Astrocyte (in vitro differentiated cells and primary cell): ENCODE measurements around the gene ARHGAP25. TPM values are rescaled to one million over a fixed set of nuclear protein-coding genes. Genes with fewer than 3 reads are reported as not detected.

ENCODE experiments used
- DNase-seq: peaks from one replicate; pipeline ENCODE4 v3.0.0-alpha.2; 2010; ENCODE audit warnings: low read depth
- FAIRE-seq: peaks from 2 replicates; lab custom pipeline; 2011; peaks lifted over from hg19 to GRCh38; lab: Jason Lieb, UNC
- H2AFZ ChIP-seq: 2 replicates; pipeline ENCODE4 v1.6.0; 2012; ENCODE audit warnings: low read depth, low read length, inconsistent platforms
- H3K27ac ChIP-seq: 2 replicates; pipeline ENCODE4 v1.5.1; 2011; ENCODE audit warnings: low read depth, low read length, inconsistent platforms
- H3K27me3 ChIP-seq: 2 replicates; pipeline ENCODE4 v1.6.0; 2011; ENCODE audit warnings: low read length, inconsistent platforms; ENCODE audit not compliant: insufficient read depth
- H3K36me3 ChIP-seq: 2 replicates; pipeline ENCODE4 v1.5.1; 2011; ENCODE audit warnings: low read length, inconsistent platforms; ENCODE audit not compliant: insufficient read depth
- H3K4me1 ChIP-seq: 2 replicates; pipeline ENCODE4 v1.5.1; 2011; ENCODE audit warnings: low read length, inconsistent platforms; ENCODE audit not compliant: insufficient read depth
- H3K4me2 ChIP-seq: 2 replicates; pipeline ENCODE4 v1.6.0; 2012; ENCODE audit warnings: low read length, inconsistent platforms
- H3K4me3 ChIP-seq: 2 replicates; pipeline ENCODE4 v1.5.1; 2011; ENCODE audit warnings: low read depth, mild to moderate bottlenecking, low read length, inconsistent platforms; ENCODE audit not compliant: insufficient read depth
- H3K79me2 ChIP-seq: 2 replicates; pipeline ENCODE4 v1.6.0; 2012; ENCODE audit warnings: mild to moderate bottlenecking, low read length, inconsistent platforms; ENCODE audit not compliant: insufficient read depth
- H3K9ac ChIP-seq: 2 replicates; pipeline ENCODE4 v1.6.0; 2012; ENCODE audit warnings: mild to moderate bottlenecking, low read length, inconsistent platforms
- H3K9me3 ChIP-seq: 2 replicates; pipeline ENCODE4 v1.5.1; 2012; ENCODE audit warnings: low read depth, mild to moderate bottlenecking, low read length, inconsistent platforms; ENCODE audit not compliant: insufficient read depth
- H4K20me1 ChIP-seq: 2 replicates; pipeline ENCODE4 v1.6.0; 2012; ENCODE audit warnings: low read length, inconsistent platforms; ENCODE audit not compliant: insufficient read depth
- H3K27ac Mint-ChIP-seq: one replicate; pipeline ENCODE4 v1.8.0; 2021; ENCODE audit warnings: mild to moderate bottlenecking, mixed read lengths; ENCODE audit not compliant: unreplicated experiment
- H3K27me3 Mint-ChIP-seq: one replicate; pipeline ENCODE4 v1.8.0; 2021; ENCODE audit warnings: low read depth, mixed read lengths; ENCODE audit not compliant: unreplicated experiment
- H3K36me3 Mint-ChIP-seq: one replicate; pipeline ENCODE4 v1.8.0; 2021; ENCODE audit warnings: low read depth, mixed read lengths; ENCODE audit not compliant: unreplicated experiment
- H3K4me1 Mint-ChIP-seq: one replicate; pipeline ENCODE4 v1.8.0; 2021; ENCODE audit warnings: low read depth, mixed read lengths; ENCODE audit not compliant: unreplicated experiment
- H3K4me3 Mint-ChIP-seq: one replicate; pipeline ENCODE4 v1.8.0; 2021; ENCODE audit warnings: mild to moderate bottlenecking, moderate library complexity, mixed read lengths; ENCODE audit not compliant: unreplicated experiment
- H3K9me3 Mint-ChIP-seq: one replicate; pipeline ENCODE4 v1.8.0; 2021; ENCODE audit warnings: mild to moderate bottlenecking, mixed read lengths; ENCODE audit not compliant: unreplicated experiment
- CTCF ChIP-seq: IDR thresholded peaks from 2 replicates; pipeline ENCODE4 v1.5.1; 2011; ENCODE audit warnings: low read depth, mild to moderate bottlenecking, inconsistent platforms, low read length, moderate library complexity; ENCODE audit not compliant: insufficient read depth
- EZH2 ChIP-seq: IDR thresholded peaks from 2 replicates; pipeline ENCODE4 v1.6.1; 2012; ENCODE audit warnings: mild to moderate bottlenecking, low read length, inconsistent platforms; ENCODE audit not compliant: insufficient read depth
- total RNA-seq: library from RNA; stranded (reverse); gene quantifications from 2 replicates; pipeline ENCODE4 v1.2.1, GENCODE V29; 2021

Gene ARHGAP25
- total RNA-seq, 1 donor from 2014 or later: 0.30 TPM

GRCh38 chr2:68775272-68775842, 40.7 kb downstream of the ARHGAP25 start:
- Histone ChIP-seq H4K20me1 (no peaks in the 10 kb centered on the region), H3K9ac (no peak overlapping the region), H3K36me3 (no peaks in the 10 kb centered on the region), H3K27me3 (no peaks in the 10 kb centered on the region), H2AFZ (no peak overlapping the region), H3K27ac (no peak overlapping the region), H3K79me2 (no peaks in the 10 kb centered on the region), H3K4me1 (peaks cover 14% of the 10 kb centered on the region), H3K9me3 (no peaks in the 10 kb centered on the region), H3K4me3 (no peak overlapping the region), H3K4me2 (no peak overlapping the region)
- Mint-ChIP-seq H3K36me3 (no peaks in the 10 kb centered on the region), H3K9me3 (no peaks in the 10 kb centered on the region), H3K27me3 (peaks cover 6% of the 10 kb centered on the region), H3K4me3 (no peak overlapping the region), H3K4me1 (peaks cover 8% of the 10 kb centered on the region), H3K27ac (no peak overlapping the region)
- TF ChIP-seq EZH2 (no peak), CTCF (no peak)
- FAIRE-seq (no peak), DNase-seq (no peak)

- Histone ChIP-seq H3K27ac (no peak overlapping the region), H3K4me3 (no peak overlapping the region), H2AFZ (no peak overlapping the region), H3K4me1 (peaks cover 7% of the 10 kb centered on the region), H3K79me2 (no peaks in the 10 kb centered on the region), H3K9ac (no peak overlapping the region), H3K27me3 (no peaks in the 10 kb centered on the region), H3K9me3 (no peaks in the 10 kb centered on the region), H3K36me3 (no peaks in the 10 kb centered on the region), H4K20me1 (no peaks in the 10 kb centered on the region), H3K4me2 (no peak overlapping the region)
- Mint-ChIP-seq H3K27ac (no peak overlapping the region), H3K9me3 (no peaks in the 10 kb centered on the region), H3K27me3 (peaks cover 6% of the 10 kb centered on the region), H3K4me1 (peaks cover 2% of the 10 kb centered on the region), H3K36me3 (no peaks in the 10 kb centered on the region), H3K4me3 (no peak overlapping the region)
- DNase-seq (no peak), FAIRE-seq (no peak)
- TF ChIP-seq EZH2 (no peak), CTCF (no peak)
Observed at GRCh38 chr2:68776124-68776523, 41.5 kb downstream of the ARHGAP25 start.

GRCh38 chr2:68779595-68779994, 45.0 kb downstream of the ARHGAP25 start:
- no peak overlapping the region for H3K9ac ChIP-seq
- no peaks in the 10 kb centered on the region for H3K4me1 ChIP-seq
- no peaks in the 10 kb centered on the region for H4K20me1 ChIP-seq
- H3K4me2 ChIP-seq: no peak overlapping the region
- H2AFZ ChIP-seq: no peak overlapping the region
- no peak overlapping the region for H3K27ac ChIP-seq
- Mint-ChIP-seq H3K27ac (no peak overlapping the region), H3K4me1 (no peaks in the 10 kb centered on the region), H3K27me3 (peaks cover 4% of the 10 kb centered on the region), H3K36me3 (no peaks in the 10 kb centered on the region), H3K4me3 (no peak overlapping the region), H3K9me3 (no peaks in the 10 kb centered on the region)
- no peak overlapping the region for H3K4me3 ChIP-seq
- FAIRE-seq: no peak
- no peaks in the 10 kb centered on the region for H3K79me2 ChIP-seq
- peaks cover 4% of the 10 kb centered on the region for H3K27me3 ChIP-seq
- no peak for DNase-seq
- no peaks in the 10 kb centered on the region for H3K36me3 ChIP-seq
- no peak for TF ChIP-seq CTCF
- no peak for TF ChIP-seq EZH2
- H3K9me3 ChIP-seq: no peaks in the 10 kb centered on the region
